ENCODE data around the gene FAM171A1. TPM values are rescaled to one million over a fixed set of nuclear protein-coding genes. Genes with fewer than 3 reads are reported as not detected.

FAM171A1 gene
- total RNA-seq, 4 donors from 2014 or later = 7.4 to 40.4 (median 21.6) TPM

DNA sequence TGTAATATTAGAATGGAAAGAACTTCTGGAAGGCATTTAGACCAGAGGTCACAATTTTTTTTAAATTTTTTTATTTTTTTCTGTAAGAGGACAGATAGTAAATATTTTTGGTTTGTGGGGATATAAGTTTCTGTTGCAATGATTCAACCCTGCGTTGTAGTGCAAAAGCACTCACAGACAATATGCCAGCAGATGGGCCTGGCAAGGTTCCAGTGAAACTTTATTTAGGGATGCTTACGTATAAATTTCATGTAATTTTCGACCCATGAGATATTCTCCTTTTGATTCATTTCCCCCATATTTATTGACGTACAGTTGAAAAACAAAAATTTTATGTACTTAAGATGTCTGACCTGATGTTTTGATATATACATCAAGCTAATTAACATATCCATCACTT, 129.8 kb downstream of the FAM171A1 start:
- H3K27me3 ChIP-seq = no peaks in the 10 kb centered on the region

GRCh38 chr10:15238555-15239335, 132.3 kb downstream of the FAM171A1 start:
- H3K4me3 ChIP-seq = no peak overlapping the region
- TF ChIP-seq CTCF (IDR thresholded peaks at IDR 0.05) = no peak
- TF ChIP-seq POLR2A (IDR thresholded peaks at IDR 0.05) = no peak

More for the DNA sequence above, 129.8 kb downstream of the FAM171A1 start:
- Histone ChIP-seq H3K4me3 (no peak overlapping the region), H3K27ac (no peak overlapping the region), H3K9me3 (no peaks in the 10 kb centered on the region), H3K36me3 (no peaks in the 10 kb centered on the region), H3K4me1 (no peaks in the 10 kb centered on the region)
- DNase-seq = no peak
- TF ChIP-seq POLR2A (IDR thresholded peaks at IDR 0.05) = no peak
- no peak for TF ChIP-seq CTCF (IDR thresholded peaks at IDR 0.05)
- intact Hi-C loops (cut with DNase I; ENCODE audit: low total_unique reads) = no loop called here

DNA sequence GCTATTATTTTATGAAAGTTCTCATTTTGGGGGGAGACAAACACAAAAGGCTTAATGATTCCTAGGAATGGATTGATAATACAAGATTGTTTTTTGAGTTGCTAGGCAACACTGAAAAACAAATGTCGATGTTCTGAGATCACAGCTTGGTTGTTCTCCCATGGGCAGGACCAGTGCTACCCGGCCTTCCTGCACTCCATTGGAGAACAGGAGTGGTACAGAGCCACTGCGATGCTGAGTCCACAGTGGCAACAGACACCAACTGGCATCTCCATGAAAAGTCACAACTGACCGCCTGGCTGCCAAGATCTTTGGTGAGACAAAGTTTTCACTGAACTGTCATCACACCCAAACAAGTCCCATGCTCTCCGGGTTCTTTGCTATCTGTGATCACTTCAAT, 133.7 kb downstream of the FAM171A1 start:
- no peaks in the 10 kb centered on the region for H3K4me1 ChIP-seq
- no peaks in the 10 kb centered on the region for H3K27me3 ChIP-seq
- no peak for DNase-seq
- H3K36me3 ChIP-seq = no peaks in the 10 kb centered on the region
- no peaks in the 10 kb centered on the region for H3K9me3 ChIP-seq
- no peak overlapping the region for H3K4me3 ChIP-seq
- TF ChIP-seq POLR2A (IDR thresholded peaks at IDR 0.05) (no peak), CTCF (IDR thresholded peaks at IDR 0.05) (no peak)
- no peak overlapping the region for H3K27ac ChIP-seq
- intact Hi-C loops (cut with DNase I; ENCODE audit: low total_unique reads) = no loop called here

More at GRCh38 chr10:15238555-15239335, 132.3 kb downstream of the FAM171A1 start:
- no peaks in the 10 kb centered on the region for H3K36me3 ChIP-seq
- H3K27ac ChIP-seq = no peak overlapping the region
- intact Hi-C loops (cut with DNase I; ENCODE audit: low total_unique reads) = no loop called here
- no peak for DNase-seq
- H3K27me3 ChIP-seq = no peaks in the 10 kb centered on the region
- no peaks in the 10 kb centered on the region for H3K4me1 ChIP-seq
- H3K9me3 ChIP-seq = no peaks in the 10 kb centered on the region

DNA sequence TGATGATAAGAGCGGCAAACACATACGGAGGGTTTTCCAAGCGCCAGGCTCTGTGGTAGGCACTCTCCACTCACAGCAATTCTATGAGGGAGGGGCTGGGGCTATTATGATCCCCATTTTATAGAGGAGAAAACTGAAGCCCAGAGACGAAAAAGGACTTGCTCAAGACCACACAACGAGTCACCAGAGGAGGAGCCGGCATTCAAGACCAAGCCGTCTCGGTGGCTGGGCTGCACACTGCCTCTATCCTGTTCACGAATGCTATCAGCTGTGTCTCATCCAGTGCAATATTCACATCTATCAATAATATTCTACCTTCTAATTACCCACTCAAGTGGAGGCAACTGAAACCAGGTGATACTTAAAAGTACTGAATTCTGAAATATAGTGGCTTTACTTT, 134.7 kb downstream of the FAM171A1 start:
- no peak for DNase-seq
- Histone ChIP-seq H3K27me3 (no peaks in the 10 kb centered on the region), H3K9me3 (no peaks in the 10 kb centered on the region), H3K36me3 (no peaks in the 10 kb centered on the region), H3K4me1 (no peaks in the 10 kb centered on the region), H3K27ac (no peak overlapping the region), H3K4me3 (no peak overlapping the region)
- intact Hi-C loops (cut with DNase I; ENCODE audit: low total_unique reads) = no loop called here
- TF ChIP-seq CTCF (IDR thresholded peaks at IDR 0.05) (no peak), POLR2A (IDR thresholded peaks at IDR 0.05) (no peak)

DNA sequence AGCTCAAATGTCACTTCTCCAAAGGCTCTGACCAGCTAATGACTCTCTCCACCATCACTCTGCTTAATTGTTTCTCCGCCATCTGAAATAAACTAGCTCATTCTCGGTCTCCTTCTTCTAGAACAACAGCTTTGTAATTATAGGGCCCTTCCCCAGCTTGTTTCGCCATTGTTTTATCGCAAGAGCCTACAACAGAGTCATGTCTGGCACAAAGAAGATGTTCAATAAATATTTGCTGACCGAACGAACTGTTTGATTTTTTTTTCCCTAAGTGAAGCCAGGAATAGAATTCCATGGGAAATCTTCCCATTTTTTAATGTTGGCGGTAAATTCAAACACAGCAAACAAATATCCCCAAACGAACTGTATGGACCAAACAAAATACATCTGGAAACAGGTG, 138.8 kb downstream of the FAM171A1 start:
- intact Hi-C loops (cut with DNase I; ENCODE audit: low total_unique reads) = no loop called here
- no peaks in the 10 kb centered on the region for H3K9me3 ChIP-seq
- no peak overlapping the region for H3K4me3 ChIP-seq
- no peaks in the 10 kb centered on the region for H3K36me3 ChIP-seq
- no peaks in the 10 kb centered on the region for H3K4me1 ChIP-seq
- TF ChIP-seq CTCF (IDR thresholded peaks at IDR 0.05) = no peak
- no peak for TF ChIP-seq POLR2A (IDR thresholded peaks at IDR 0.05)
- no peak for DNase-seq
- no peaks in the 10 kb centered on the region for H3K27me3 ChIP-seq
- no peak overlapping the region for H3K27ac ChIP-seq

Data from uterus (tissue), 4 donors.